ENCODE measurements around the gene MAP3K5. TPM values are rescaled to one million over a fixed set of nuclear protein-coding genes. Genes with fewer than 3 reads are reported as not detected.
A peak's percentile ranks its signal among the peaks of the same experiment; 100 is the strongest.

The MAP3K5 gene
- total and polyA plus RNA-seq, 9 of the 15 experiments (the other 6 are each of a cell fraction or from before 2014, with no cell fraction given), result 2.2 to 13.0 (median 9.9) TPM

- TF ChIP-seq CTBP1 (IDR thresholded peaks at IDR 0.05; ENCODE audit: borderline replicate concordance) (0 out of 2 replicates have a peak, but pooled peaks have one; percentile 22), SMARCE1 (IDR thresholded peaks at IDR 0.05) (0 out of 2 replicates have a peak, but pooled peaks have one; percentile 16), MYC (IDR thresholded peaks at IDR 0.05; ENCODE audit: low read depth, low read length) (no peak), MYC (CRISPR knock-in tag; IDR thresholded peaks at IDR 0.05; ENCODE audit: borderline replicate concordance, low read depth) (no peak), MECOM (CRISPR knock-in tag; IDR thresholded peaks at IDR 0.05) (0 out of 2 replicates have a peak, but pooled peaks have one; percentile 18), ZNF696 (CRISPR knock-in tag; conservative IDR thresholded peaks at IDR 0.05) (no peak), USF2 (CRISPR knock-in tag; IDR thresholded peaks at IDR 0.05) (no peak), NELFE (IDR thresholded peaks at IDR 0.05; ENCODE audit: insufficient read depth, insufficient read length) (no peak), NR2C1 (IDR thresholded peaks at IDR 0.05) (no peak), NR2C1 (tag; IDR thresholded peaks at IDR 0.05) (no peak), RCOR1 (IDR thresholded peaks at IDR 0.05; ENCODE audit: borderline replicate concordance in 1 of 2, low read depth in 2 of 2, low read length in 2 of 2) (0 out of 4 replicates have a peak, but pooled peaks of 1 of the 2 experiments have one; percentile 9), ZNF717 (CRISPR knock-in tag; IDR thresholded peaks at IDR 0.05) (no peak), PBX2 (CRISPR knock-in tag; IDR thresholded peaks at IDR 0.05; ENCODE audit: low read depth) (no peak), PBX2 (tag; conservative IDR thresholded peaks at IDR 0.05; ENCODE audit: low read depth) (peak; percentile 39), RBM34 (IDR thresholded peaks at IDR 0.05; ENCODE audit: borderline replicate concordance, insufficient read depth, low read length) (no peak), ARID3A (IDR thresholded peaks at IDR 0.05; ENCODE audit: borderline replicate concordance, low read depth, low read length) (no peak)
Observed at GRCh38 chr6:136749359-136749997, 42.8 kb downstream of the MAP3K5 start (continued).
